ENCODE results near the gene SEMA4D.
A peak's percentile ranks its signal among the peaks of the same experiment; 100 is the strongest.

Gene SEMA4D, protein sequence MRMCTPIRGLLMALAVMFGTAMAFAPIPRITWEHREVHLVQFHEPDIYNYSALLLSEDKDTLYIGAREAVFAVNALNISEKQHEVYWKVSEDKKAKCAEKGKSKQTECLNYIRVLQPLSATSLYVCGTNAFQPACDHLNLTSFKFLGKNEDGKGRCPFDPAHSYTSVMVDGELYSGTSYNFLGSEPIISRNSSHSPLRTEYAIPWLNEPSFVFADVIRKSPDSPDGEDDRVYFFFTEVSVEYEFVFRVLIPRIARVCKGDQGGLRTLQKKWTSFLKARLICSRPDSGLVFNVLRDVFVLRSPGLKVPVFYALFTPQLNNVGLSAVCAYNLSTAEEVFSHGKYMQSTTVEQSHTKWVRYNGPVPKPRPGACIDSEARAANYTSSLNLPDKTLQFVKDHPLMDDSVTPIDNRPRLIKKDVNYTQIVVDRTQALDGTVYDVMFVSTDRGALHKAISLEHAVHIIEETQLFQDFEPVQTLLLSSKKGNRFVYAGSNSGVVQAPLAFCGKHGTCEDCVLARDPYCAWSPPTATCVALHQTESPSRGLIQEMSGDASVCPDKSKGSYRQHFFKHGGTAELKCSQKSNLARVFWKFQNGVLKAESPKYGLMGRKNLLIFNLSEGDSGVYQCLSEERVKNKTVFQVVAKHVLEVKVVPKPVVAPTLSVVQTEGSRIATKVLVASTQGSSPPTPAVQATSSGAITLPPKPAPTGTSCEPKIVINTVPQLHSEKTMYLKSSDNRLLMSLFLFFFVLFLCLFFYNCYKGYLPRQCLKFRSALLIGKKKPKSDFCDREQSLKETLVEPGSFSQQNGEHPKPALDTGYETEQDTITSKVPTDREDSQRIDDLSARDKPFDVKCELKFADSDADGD

DNA sequence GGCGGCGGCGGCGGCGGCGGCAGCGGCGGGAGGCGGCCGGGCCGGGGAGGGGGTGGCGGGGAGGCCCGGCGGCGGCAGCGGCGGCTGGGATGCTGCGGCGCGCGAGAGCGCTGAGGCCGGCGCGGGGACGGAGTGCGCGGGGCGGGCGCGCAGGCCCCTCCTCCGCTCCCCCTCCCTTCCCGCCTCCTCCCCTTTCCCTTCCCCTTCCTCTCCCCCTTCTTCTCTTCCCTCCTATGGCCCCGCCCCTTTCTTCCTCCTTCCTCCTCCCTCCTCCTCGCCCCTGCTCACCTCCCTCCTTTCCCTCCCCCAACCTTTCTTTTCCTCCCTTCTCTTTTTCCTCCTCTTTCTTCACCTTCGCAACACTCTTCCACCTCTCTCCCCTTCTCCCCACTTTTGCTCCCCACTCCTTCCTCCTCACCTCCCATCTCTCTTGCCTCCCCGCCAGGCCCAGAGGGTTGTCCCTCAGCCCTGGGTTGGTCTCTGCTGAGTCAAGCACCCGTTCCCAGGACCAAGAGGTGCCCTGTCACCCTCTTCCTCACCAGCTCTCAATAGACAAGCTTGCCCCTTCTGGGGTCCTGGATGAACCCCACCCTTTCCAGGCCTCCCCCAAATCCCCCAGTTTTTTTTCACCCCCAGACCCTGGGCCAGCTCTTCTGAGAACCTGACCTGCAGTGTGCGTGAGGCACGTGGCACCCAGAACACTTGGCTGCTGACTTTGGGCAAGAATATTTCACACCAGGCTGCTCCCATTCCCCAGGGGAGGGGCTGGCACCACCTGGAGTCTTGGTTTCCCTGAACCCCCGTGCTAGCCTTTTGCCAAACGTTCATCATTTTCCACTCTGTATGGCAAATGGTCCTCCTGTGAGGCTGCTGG is at the start of gene SEMA4D:
SEMA4D (minus strand) TSS at position 136 of the 874 bp plus-strand sequence. CDS start 92,657 bp downstream, outside the sequence.
- peak in 2 of 3 experiments; percentile 58 to 73 for DNase-seq (ENCODE audit: low read depth in 3 of 3)

DNA sequence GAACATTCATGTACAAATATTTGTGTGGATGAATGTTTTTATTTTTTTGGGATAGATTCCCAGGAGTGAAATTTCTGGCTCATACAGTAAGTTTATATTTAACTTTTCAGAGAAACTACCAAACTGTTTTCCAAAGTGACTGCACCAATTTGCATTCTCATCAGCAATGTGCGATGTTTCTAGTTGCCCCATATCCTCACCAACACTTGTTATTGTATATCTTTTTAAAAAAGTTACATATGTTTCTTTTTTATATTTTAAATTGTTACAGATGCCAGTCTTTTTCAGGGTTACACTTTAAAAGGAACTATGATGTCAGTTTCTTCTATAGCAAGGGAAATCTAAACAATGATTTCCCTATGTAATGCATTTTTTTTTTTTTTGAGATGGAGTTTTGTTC is 49.1 kb upstream of the SEMA4D start:
- DNase-seq (ENCODE audit: low read depth in 3 of 3): no peak

DNA sequence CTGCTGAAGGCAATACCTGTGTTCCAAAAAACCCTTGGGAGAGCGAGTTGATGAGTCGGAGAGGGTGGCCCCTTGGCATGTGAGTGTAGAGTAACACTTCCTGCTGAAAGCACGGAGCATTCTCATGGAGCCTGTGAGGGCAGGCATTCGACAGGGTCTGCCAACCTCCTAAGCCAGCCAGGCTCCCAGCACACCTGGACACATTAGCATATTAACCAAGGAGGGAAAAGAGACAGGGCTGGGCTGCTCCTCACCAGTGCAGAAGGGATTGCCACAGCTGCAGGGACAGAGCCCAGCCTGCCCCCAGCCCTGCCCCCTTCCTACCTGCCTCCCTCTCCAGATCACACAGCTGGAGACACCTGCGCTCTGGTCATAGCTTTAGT is 46.4 kb upstream of the SEMA4D start:
- DNase-seq (ENCODE audit: low read depth in 3 of 3): no peak

DNA sequence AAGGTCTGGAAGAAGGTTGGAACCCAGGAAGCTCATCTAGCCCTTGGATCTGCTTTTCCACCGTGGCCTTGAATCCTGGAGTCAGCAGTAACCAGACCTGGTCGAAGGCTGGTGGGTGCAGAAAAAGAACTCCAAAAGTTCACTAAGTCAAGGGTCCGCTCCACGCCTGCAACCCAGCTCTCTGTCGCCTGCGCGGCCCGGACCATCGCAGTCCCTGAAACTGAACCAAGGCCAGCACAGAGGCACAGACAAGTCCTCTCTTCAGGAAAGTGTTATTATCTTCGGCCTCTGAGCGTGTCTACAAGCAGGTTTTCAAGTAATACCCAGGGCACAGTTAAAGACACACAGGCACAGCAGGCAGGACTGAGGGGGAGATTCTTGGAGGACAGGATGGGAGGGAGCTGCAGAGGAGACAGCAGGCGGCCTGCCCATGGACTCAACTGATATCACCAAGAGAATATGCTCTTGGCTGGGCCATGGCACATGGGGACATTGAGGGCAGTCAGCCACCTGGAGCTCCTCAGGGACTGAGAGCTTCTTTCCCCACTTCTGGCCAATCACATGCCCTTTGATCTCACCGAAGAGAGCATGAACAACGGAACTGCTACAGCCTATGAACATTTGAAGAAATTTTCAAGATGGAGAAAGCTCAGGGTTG is 45.8 kb upstream of the SEMA4D start:
- no peak for DNase-seq (ENCODE audit: low read depth in 3 of 3)

DNA sequence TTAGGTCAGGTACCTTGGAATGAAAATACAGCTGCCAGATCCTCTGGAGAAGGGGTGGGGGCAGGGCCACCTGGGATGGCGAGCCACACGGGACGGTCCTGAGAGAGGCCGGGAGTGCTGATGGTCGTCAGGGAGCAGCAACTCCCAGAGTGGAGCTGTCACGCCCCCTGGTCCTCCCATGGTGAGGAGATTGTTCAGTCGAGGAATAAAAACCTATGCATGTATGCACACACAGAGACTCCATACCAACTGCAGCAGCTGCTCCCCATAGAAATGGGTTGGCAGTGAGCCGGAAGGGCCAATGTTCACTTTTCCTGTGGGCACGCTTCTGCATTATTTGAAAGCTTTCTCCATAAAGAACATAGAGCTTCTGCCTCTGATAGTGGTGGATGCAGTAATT is 45.2 kb upstream of the SEMA4D start:
- no peak for DNase-seq (ENCODE audit: low read depth in 3 of 3)

DNA sequence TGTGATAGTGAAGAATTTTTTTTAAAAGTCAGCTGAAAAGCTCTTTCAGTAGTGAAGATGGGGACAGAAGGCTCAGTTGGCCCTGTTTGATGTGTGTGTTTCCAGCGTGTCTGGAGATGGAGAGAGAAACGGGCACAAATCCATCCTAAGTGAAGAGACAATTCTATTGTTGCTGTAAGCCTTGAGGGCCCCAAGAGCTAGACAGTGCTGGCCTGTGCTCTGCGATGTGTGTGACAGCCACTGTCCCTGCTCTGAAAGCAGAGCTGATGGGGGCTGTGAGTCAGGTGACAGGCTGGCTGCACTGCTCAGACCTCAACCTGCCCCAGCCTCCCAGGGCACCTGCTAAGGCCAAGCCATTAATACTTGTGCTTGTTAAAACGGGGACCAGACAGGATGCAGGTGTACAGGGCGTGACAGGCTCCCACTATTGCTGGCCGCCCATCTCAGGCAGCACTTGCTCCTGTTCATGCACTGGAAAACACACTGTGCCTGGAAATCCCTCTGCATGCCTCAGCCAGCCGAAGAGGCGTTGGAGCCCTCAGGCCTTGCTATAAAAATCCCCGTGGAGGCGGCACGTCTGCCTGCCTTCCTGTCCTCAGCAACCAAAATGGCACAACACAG is 44.6 kb upstream of the SEMA4D start:
- no peak for DNase-seq (ENCODE audit: low read depth in 3 of 3)

DNA sequence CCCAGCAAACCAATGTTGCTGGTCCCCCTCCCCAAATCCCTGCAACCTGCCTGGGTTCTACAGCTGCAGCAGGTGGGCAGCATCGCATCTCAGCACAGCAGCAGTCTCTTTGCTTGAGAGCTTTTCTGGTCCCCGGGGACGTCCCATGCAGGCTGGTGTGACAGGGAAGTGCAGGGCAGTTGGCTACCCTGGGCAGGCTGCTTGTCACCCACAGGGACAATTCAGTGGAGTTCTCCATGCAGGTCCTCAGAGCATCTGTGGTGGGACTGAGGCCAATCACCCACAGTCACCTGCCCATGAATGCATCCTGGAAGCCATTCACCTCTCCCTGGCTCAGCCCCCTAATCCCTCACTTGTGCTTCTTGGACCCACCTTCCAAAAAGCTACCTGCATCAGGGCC is 43.9 kb upstream of the SEMA4D start:
- no peak for DNase-seq (ENCODE audit: low read depth in 3 of 3)

DNA sequence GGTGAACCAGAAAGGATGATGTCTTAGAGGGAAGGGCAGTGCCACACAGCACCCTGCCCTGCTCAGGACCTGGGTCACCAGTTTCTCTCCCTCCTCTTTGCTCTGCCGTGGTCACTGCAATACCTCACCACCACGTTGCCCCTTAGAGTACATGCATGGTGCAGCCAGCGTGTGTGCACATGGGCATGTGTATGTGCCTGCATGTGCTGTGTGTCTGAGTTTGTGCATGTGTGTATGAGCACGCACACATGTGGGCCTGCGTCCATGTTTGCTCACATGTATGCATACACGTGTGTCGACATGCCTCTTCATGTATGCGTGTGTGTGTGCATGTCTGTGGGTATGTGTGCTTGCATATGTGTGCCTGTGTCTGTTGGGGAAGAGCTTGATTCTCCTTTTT is 41.5 kb upstream of the SEMA4D start:
- DNase-seq (ENCODE audit: low read depth in 3 of 3): no peak

DNA sequence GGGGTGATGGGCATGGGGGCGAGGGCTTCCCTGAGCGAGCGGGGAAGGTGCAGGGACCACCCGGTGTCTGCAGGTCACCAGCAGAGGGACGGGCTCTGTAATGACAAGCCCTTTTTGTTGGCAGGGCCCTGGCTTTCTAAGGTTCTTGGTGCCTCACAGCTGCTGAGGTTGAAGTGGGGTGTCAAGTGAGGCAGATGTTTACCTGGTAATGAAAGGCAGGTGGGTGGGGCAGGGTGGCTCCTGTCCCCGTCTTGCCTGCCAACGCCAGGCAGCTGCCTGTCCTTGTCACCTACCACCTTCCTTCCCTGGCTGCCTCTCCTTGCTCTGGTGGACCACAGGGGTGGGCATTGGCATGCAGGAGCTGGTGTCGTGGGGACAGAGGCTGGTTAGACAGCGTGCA is 41.0 kb upstream of the SEMA4D start:
- no peak for DNase-seq (ENCODE audit: low read depth in 3 of 3)

DNA sequence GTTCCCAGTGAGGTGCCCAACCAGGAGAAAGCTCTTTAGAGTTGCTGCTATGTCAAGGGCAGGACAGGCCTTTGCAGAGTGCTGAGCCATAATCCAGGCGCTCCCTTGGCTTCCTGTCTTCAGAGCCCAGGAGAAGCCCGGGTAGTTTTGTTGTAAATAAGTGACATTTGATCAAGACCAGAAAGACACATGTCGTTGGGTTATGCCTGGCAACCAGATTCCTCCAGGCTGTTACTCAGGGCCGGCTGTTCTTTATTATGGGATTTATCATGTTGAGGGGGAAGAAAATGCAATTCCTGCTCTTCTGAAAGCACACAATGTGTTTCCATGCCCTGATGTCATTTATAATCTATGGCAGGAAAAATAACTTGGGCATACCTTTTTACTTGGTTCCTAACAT is 39.3 kb upstream of the SEMA4D start:
- DNase-seq (ENCODE audit: low read depth in 3 of 3): no peak

DNA sequence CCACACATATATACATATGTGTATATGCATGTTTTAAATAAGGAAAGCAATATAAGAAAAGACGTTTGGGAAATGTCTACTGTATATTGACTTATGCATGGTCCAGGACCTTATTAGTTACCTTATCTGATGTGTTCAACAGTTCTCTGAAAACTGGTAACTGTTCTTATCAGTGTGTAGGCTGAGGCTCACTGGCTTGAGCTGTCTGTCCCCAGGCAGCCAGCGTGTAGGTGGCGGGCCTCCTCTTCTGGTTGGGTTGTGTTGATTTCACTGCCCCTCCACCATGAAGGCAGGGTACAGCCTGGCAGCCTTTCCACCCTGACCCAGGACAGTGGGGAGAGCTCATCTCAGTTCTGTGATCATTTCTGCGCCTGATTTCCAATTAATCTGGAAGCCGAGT is 38.7 kb upstream of the SEMA4D start:
- peak in 1 of 3 experiments; percentile 30 for DNase-seq (ENCODE audit: low read depth in 3 of 3)

DNA sequence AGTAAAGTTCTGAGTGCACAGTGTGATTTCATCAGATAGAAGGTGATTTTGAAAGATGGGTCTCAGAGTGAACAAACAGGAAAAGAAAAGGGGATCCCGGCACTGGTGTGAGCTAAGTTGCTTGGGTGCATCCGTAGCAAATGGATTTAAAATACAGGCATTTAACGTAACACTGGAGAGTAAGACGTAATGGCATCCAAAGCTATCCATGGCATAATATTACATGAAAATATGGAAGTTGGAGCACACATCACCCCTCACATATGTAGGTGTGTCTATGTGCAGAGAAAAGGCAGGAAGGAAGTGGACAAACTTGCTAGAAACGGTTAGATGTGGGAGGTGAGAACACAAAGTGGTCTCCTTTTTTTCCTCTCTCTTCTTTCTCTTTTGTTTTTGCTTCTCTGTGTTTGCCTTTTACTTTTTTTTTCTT is 38.2 kb upstream of the SEMA4D start:
- DNase-seq (ENCODE audit: low read depth in 3 of 3): no peak

DNA sequence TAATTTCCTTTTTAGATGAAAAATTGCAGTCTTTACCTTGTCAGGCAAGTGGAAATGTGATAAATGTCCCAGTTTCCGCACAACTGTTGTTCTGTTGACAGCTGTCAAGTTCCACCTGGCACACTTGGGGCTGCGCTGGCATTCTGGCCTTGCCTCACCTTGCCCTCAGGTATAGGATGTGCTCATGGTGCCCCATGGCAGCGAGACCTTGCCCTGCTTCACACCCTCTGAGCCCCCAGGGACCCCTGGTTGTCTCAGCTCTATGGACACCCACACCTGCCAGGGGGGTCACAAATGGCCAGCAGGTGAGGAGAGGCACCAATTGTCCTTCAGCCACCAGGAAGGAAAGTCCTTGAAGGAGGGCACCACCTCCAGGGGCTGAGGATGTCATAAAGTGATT is 37.5 kb upstream of the SEMA4D start:
- no peak for DNase-seq (ENCODE audit: low read depth in 3 of 3)

DNA sequence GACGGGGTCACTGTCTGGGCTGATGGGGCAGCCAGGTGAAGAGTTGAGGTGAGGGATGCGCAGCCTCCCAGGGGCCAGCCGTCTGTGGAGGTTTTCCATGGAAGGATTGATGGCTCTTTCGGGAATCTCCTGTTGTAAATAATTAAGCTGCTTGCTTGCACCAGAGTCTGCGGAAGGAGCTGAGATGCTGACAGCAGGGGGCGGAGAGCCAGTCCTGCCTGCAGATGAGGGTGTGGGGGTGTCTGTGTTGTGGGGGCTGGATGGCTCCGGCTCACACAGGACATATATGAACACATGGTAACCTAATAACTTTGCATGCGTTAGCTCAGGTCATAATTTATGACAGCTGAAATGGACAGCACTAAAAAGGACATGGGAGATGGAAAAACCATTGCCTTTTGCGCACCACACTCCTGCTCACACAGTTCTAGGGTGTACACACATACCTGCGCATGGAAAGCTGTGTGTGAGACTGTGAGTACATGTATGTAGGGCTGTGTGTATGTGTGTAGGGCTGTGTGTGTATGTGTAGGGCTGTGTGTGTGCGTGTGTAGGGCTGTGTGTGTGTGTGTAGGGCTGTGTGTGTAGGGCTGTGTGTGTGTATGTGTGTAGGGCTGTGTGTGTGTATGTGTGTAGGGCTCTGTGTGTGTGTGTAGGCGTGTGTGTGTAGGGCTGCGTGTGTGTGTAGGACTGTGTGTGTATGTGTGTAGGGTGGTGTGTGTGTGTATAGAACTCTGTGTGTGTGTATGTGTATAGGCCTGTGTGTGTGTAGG is 36.8 kb upstream of the SEMA4D start:
- no peak for DNase-seq (ENCODE audit: low read depth in 3 of 3)

DNA sequence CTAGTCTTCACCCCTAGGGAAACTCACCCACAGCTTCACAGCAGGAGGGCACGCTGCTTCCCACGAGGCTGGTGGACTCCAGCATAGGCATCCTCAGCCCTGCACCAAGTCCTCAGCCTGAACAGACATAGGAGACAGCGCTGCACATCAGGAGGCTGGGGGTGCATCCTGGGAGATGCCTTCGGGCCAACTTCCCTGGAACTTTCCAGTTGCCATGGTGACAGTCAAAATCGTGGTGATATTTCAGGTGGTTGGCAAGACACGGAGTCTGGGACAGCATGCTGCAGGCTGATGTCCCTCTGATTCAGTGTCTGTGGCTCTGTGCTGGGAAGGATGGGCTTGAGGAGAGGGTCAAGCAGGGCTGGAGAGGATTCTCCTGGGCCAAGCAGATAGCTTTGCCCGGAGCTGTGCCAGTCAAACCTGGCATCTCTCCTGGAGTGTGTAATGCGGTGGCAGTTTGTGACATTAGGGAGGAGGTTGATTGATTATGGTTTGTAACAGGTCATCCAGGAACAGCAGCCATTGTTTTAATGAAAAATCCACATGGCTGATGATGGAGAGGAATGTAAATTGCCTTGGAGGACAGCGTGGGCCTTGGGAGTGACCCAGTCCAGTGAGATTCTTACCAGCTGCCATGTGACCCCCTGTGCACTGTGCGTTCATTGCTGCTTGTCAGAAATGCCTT is 35.6 kb upstream of the SEMA4D start:
- no peak for DNase-seq (ENCODE audit: low read depth in 3 of 3)

DNA sequence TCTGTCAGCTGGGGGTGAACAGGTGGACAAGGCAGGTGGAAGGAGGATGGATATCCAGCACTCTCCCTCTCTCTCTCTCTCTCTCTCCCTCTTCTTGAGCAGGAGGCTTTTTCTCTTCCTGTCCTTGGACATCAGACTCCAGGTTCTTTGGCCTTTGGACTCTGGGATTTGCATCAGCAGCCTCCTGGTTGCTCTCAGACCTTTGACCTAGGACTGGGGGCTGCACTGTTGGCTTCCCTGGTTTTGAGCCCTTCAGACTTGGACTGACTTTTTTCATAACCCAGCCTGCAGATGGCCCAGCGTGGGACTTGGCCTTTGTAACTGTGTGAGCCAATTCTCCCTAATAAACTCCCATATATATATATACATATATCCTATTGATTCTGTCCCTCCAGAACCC is 35.0 kb upstream of the SEMA4D start:
- DNase-seq (ENCODE audit: low read depth in 3 of 3): no peak

DNA sequence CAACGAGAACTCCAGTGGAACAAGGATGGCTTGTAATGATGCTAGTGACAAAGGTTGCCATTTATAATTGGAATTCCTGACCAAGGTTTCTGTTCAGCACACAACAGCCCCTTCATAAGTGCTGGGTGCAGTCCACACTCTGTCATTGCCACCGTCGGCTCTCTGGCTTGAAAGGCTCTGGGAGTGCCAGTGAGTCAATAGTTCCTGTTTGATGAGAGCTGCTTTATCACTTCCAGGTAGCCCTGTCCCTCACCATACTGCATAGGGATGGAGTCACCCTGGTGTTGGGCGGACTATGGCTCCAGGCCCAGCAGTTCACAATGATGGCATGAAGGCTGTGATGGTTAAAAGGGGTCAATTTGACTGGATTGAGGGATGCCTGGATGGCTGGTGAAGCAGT is 34.6 kb upstream of the SEMA4D start:
- peak in 1 of 3 experiments; percentile 42 for DNase-seq (ENCODE audit: low read depth in 3 of 3)

DNA sequence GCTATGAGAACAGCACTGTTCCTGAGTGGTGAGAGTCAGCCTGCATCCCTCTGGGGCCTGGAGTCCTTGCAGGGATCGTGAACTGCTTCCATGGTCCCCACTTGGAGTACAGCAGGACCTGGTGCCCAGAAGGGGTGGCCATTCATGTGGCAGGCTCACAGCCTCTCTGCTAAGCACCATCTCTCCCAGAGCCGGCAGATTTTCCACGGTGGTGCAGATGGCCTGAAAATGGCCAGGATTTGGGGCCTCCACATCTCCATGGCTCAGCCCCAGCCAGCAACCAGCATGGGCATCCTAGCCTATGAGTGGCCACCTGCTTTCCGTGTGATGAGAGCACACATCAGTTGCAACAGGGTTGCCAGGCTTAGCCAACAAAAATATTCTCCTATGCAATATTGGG is 33.9 kb upstream of the SEMA4D start:
- DNase-seq (ENCODE audit: low read depth in 3 of 3): no peak

DNA sequence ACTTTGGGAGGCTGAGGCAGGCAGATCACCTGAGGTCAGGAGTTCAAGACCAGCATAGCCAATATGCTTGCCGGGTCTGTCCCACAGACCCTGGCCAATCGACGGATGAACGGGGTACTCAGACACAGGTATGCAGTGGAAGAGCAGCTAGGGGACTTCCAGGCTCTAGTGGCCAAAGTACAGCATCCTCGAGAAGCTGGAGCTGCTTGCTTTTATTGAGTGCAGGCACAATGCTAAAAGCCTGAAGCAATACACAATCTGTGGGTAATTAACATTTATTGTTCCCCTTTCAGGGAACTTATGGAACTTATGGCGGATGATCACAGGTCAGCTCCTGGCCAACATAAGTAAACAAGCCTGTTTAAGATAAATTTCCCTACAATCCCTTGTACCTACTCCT is 32.8 kb upstream of the SEMA4D start:
- DNase-seq (ENCODE audit: low read depth in 3 of 3): no peak

All from stimulated activated CD4-positive, alpha-beta T cell treated with anti-CD3 and anti-CD28 coated beads, TNF-alpha, amount 100 ng/mL, for 24 hours (primary cell).